GM18526 (cell line): ENCODE results near the gene RB1.

Experiments
- POLR2A ChIP-seq: IDR thresholded peaks from 3 replicates; pipeline ENCODE4 v1.6.1; 2011; ENCODE audit not compliant: insufficient read length; ENCODE audit errors: extremely low read depth

The RB1 gene

DNA sequence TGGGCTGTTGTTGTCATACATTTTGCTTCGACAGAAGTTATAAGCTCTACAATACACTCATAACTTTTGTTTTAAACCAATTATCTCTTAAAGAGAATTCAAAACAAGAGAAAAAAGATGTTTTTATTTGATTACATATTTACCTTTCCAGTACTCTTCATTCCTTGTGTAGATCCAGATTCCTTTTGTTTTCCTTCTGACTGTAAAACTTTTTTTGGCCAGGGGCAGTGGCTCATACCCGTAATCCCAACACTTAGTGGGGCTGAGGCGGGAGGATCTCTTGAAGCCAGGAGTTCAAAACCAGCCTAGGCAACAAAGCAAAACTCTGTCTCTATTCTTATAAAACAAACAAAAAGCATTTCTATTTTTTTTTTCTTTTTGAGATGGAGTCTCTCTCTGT, 87.7 kb downstream of the RB1 start:
- TF ChIP-seq POLR2A = no peak

GRCh38 chr13:48393030-48393697, 89.6 kb downstream of the RB1 start:
- TF ChIP-seq POLR2A = no peak

DNA sequence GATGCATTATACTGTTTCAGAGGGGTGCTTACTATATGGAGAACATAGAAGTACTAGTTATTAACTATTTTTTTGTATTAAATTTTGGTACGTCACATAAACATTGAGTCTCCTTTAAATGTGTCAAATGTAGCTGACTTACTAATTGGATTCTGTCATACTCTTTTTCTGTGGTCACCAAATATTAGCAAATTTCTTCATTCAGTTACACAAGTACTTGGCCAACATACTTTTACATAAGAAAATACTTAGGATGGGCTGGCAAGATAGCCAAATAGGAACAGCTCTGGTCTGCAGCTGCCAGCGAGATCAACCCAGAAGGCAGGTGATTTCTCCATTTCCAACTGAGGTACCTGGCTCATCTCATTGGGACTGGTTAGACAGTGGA, 90.1 kb downstream of the RB1 start:
- no peak for TF ChIP-seq POLR2A

- TF ChIP-seq POLR2A = no peak
These were observed 94.2 kb downstream of the RB1 start for GRCh38 chr13:48397744-48398143.

DNA sequence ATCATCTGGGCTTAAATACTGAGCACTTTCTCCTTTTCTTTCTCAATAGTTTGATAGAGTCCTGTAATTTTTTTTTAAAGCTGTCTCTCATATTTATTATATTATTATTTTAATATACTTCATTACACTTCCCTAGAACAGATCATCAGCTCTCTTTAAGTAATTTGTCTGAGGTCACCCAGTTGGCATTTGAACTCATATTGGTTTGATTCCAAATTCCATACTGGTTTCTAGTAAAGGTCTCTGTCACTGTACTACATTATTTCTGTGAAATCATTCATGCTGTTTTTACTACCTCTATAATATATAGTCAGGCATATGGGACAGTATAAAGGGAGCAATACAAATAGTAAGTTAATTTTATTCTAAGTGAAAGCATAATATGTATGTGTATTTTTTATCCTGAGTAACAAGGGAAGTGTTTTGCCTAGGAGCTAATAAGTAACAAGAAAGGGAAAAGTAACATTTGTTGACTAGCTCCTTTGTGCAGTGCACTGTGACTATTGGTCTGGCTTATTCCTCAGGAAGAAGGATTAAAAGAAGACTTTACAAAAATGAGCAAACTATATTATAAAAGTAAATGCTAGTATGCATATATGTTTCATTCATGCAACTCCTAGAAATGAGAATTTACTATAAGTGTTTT, 95.0 kb downstream of the RB1 start:
- TF ChIP-seq POLR2A = no peak

GRCh38 chr13:48400090-48400694, 96.6 kb downstream of the RB1 start:
- TF ChIP-seq POLR2A = no peak

DNA sequence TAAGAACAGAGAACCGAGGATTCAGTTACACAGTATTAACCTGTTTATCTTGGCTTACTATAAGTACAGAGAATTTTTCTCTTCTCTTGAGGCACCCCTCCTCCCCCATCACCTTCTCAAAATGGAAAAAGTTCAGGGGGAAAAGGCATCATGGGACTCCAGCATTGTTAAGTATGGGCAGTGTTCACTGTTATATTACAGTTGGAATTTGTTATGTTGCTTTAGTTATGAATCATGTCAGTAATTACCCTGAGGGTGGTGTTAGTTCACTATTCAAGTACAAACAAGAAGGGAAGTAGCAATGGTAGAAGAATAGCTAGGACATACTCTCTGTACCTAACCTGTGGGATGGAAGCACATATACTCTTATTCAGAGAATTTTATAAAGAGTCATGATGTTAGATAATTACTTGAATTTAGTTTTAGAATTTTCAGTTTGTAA, 97.3 kb downstream of the RB1 start:
- no peak for TF ChIP-seq POLR2A

GRCh38 chr13:48401480-48401879, 97.9 kb downstream of the RB1 start:
- TF ChIP-seq POLR2A = no peak

- TF ChIP-seq POLR2A = no peak
These were observed 98.9 kb downstream of the RB1 start for GRCh38 chr13:48402325-48402932.

DNA sequence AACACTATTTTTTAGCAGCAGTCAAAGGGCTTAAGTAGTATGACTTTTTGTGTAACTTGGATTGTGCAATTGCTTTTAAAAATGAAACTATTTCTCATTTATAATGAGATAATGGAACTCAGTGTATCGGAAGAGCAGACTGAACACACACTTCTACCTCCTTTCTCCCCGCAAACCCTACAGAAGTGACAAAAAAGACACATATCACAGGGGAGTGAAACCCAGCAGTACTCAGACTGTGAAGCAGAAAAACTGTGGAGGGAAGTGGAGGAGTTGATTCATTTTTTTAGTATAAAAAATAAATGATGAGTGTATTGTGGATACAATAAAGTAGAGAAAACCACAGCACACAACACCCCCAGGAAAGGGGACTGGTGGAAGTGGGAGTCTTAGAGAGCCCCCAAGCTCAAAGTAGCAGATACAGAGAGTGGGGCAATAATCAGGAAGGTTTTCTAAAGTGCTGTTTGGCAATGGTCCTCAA, 99.6 kb downstream of the RB1 start:
- no peak for TF ChIP-seq POLR2A

DNA sequence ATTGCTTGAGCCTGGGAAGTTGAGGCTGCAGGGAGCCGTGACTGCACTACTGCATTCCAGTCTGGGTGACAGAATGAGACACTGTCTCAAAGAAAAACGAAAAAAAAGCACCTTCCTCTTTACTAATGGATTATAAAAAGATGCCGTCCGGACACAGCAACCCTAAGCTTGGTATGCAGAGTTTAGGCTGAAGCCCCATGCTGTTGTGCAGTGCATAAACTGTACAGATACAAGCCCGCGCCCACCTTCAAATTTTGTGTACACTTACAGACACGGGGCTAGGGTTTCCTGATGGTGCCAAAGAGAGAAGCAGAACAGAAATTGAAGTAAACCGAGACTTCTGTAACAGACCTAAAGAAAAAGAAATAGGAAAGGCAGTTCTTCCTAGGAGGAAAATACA, 100.4 kb downstream of the RB1 start:
- no peak for TF ChIP-seq POLR2A

DNA sequence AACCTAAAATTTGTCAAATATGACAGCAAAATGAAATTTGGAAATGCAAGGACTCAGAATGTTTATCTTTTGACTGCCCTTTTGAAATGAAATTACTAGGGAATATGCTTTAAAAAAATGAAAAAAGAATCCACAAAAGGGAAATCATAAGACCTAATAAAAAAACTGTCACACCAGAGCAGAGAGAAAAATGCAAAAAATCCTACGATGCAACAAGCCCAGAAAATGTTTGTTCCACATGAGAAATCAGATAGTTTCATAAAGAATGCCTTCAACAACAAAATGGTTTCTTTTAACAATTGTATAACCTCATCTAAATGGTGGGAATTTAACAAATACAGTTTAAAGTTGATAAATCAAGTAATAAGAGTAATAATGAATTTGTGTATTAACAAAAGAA, 101.4 kb downstream of the RB1 start:
- TF ChIP-seq POLR2A = no peak

- no peak for TF ChIP-seq POLR2A
These were observed 102.3 kb downstream of the RB1 start for GRCh38 chr13:48405875-48406274.

DNA sequence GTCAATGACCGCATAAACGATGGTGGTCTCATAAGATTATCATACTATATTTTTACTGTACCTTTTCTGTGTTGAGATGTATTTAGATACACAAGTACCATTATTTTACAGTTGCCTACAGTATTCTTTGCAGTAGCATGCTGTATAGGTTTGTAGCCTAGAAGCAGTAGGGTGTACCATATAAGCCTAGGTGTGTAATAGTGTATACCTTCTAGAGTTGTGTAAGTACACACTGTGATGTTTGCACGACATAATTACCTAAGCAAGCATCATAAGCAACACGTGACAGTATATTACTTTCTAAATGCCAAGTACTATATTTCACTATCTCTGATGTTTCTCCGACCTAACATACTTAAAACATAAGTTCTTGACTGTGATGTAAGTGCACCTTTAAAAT, 106.6 kb downstream of the RB1 start:
- TF ChIP-seq POLR2A = no peak

GRCh38 chr13:48411147-48411794, 107.7 kb downstream of the RB1 start:
- TF ChIP-seq POLR2A = no peak
